WTC11 (cell line): ENCODE data around the gene MRTFB. TPM values are rescaled to one million over a fixed set of nuclear protein-coding genes. Genes with fewer than 3 reads are reported as not detected.

Source experiments
- ATAC-seq: fragments of 200-7000 bp; cut with Tn5 transposase; 2 replicates; pipeline ENCODE4 v1.10.0; 2021; ENCODE audit warnings: mild to moderate bottlenecking, moderate library complexity
- CTCF ChIA-PET: fragments of 300-600 bp; sonication (Branson Sonifier 250); formaldehyde crosslinking; loops from one replicate; lab custom pipeline; 2021; ENCODE audit warnings: antibody characterized with exemption; lab: Charles Lee
- POLR2A ChIA-PET: fragments of 350-600 bp; sonication (Branson Sonifier 250); formaldehyde crosslinking; loops from one replicate; lab custom pipeline; 2021; ENCODE audit warnings: antibody characterized with exemption; lab: Charles Lee
- DNase-seq: peaks from one replicate; pipeline ENCODE4 v3.0.0; 2021; ENCODE audit warnings: low spot score
- H3K27ac Mint-ChIP-seq: 2 replicates; pipeline ENCODE4 v1.8.0; 2021; ENCODE audit warnings: mixed read lengths
- H3K27me3 Mint-ChIP-seq: 2 replicates; pipeline ENCODE4 v1.8.0; 2021; ENCODE audit warnings: low read depth, mild to moderate bottlenecking, moderate library complexity, mixed read lengths
- H3K36me3 Mint-ChIP-seq: 2 replicates; pipeline ENCODE4 v1.8.0; 2021; ENCODE audit warnings: mixed read lengths
- H3K4me1 Mint-ChIP-seq: 2 replicates; pipeline ENCODE4 v1.8.0; 2022; ENCODE audit warnings: mixed read lengths
- H3K4me3 Mint-ChIP-seq: 2 replicates; pipeline ENCODE4 v1.8.0; 2021; ENCODE audit warnings: mild to moderate bottlenecking, moderate library complexity, mixed read lengths
- H3K9me3 Mint-ChIP-seq: 2 replicates; pipeline ENCODE4 v1.8.0; 2021; ENCODE audit warnings: mixed read lengths
- CREM ChIP-seq: sonication (generic); formaldehyde crosslinking; IDR thresholded peaks from 2 replicates; pipeline ENCODE4 v1.8.1; 2022; ENCODE audit warnings: mild to moderate bottlenecking, missing genetic modification reagents, moderate library complexity
- ESRRA ChIP-seq: sonication (generic); formaldehyde crosslinking; IDR thresholded peaks from 2 replicates; pipeline ENCODE4 v1.8.1; 2022; ENCODE audit warnings: mild to moderate bottlenecking, missing genetic modification reagents, borderline replicate concordance
- FOXK1 ChIP-seq: sonication (generic); formaldehyde crosslinking; IDR thresholded peaks from 2 replicates; pipeline ENCODE4 v1.8.0; 2022; ENCODE audit warnings: mild to moderate bottlenecking, moderate library complexity, missing genetic modification reagents
- JAZF1 ChIP-seq: fragments of 250-450 bp; sonication (Bioruptor Pico); IDR thresholded peaks from 2 replicates; pipeline ENCODE4 v1.9.0; 2021; ENCODE audit warnings: moderate library complexity, mild to moderate bottlenecking, inconsistent platforms
- KAT7 ChIP-seq: sonication (generic); formaldehyde crosslinking; IDR thresholded peaks from 2 replicates; pipeline ENCODE4 v1.8.1; 2023; ENCODE audit warnings: missing genetic modification reagents, mild to moderate bottlenecking, borderline replicate concordance
- NR3C1 ChIP-seq: sonication (generic); formaldehyde crosslinking; conservative IDR thresholded peaks from 2 replicates; pipeline ENCODE4 v1.8.1; 2023; ENCODE audit warnings: low read depth, mild to moderate bottlenecking, missing genetic modification reagents
- SP1 ChIP-seq: sonication (generic); formaldehyde crosslinking; conservative IDR thresholded peaks from 2 replicates; pipeline ENCODE4 v1.8.1; 2022; ENCODE audit warnings: missing genetic modification reagents
- TCF7 ChIP-seq: sonication (generic); formaldehyde crosslinking; IDR thresholded peaks from 2 replicates; pipeline ENCODE4 v1.8.0; 2022; ENCODE audit warnings: mild to moderate bottlenecking, low read depth, missing genetic modification reagents, moderate library complexity
- TEAD1 ChIP-seq: sonication (generic); formaldehyde crosslinking; IDR thresholded peaks from 2 replicates; pipeline ENCODE4 v1.8.0; 2022; ENCODE audit warnings: mild to moderate bottlenecking, missing genetic modification reagents
- ZNF423 ChIP-seq: fragments of 250-450 bp; sonication (Bioruptor Pico); IDR thresholded peaks from 2 replicates; pipeline ENCODE4 v2.1.2; 2022; ENCODE audit warnings: mild to moderate bottlenecking, moderate library complexity
- total RNA-seq: library from RNA; stranded (reverse); gene quantifications from 3 replicates; pipeline ENCODE4 v1.2.3, GENCODE V29; 2021
- TF ChIP-seq, protein P1 (sequence below): sonication (generic); formaldehyde crosslinking; IDR thresholded peaks from 2 replicates; pipeline ENCODE4 v1.8.1; 2023; ENCODE audit warnings: mild to moderate bottlenecking, missing genetic modification reagents, borderline replicate concordance
- TF ChIP-seq, protein P2 (sequence below): sonication (generic); formaldehyde crosslinking; IDR thresholded peaks from 2 replicates; pipeline ENCODE4 v1.8.0; 2022; ENCODE audit warnings: mild to moderate bottlenecking, missing genetic modification reagents
- TF ChIP-seq, protein P3 (sequence below): sonication (generic); formaldehyde crosslinking; IDR thresholded peaks from 2 replicates; pipeline ENCODE4 v1.8.1; 2022; ENCODE audit warnings: low read depth, missing genetic modification reagents, borderline replicate concordance
- TF ChIP-seq, protein P4 (sequence below): fragments of 250-450 bp; sonication (Bioruptor Pico); IDR thresholded peaks from 2 replicates; pipeline ENCODE4 v1.9.0; 2021; ENCODE audit warnings: mild to moderate bottlenecking, borderline replicate concordance
- TF ChIP-seq, protein P5 (sequence below): sonication (generic); formaldehyde crosslinking; IDR thresholded peaks from 2 replicates; pipeline ENCODE4 v1.8.1; 2023; ENCODE audit warnings: mild to moderate bottlenecking, missing genetic modification reagents, moderate library complexity
- TF ChIP-seq, protein P6 (sequence below): sonication (generic); formaldehyde crosslinking; IDR thresholded peaks from 2 replicates; pipeline ENCODE4 v1.8.1; 2023; ENCODE audit warnings: mild to moderate bottlenecking, missing genetic modification reagents
- TF ChIP-seq, protein P7 (sequence below): fragments of 250-450 bp; sonication (Bioruptor Pico); IDR thresholded peaks from 2 replicates; pipeline ENCODE4 v1.9.0; 2021; ENCODE audit warnings: mild to moderate bottlenecking
- TF ChIP-seq, protein P8 (sequence below): sonication (generic); formaldehyde crosslinking; conservative IDR thresholded peaks from 2 replicates; pipeline ENCODE4 v1.8.1; 2022; ENCODE audit warnings: mild to moderate bottlenecking, missing genetic modification reagents

Gene MRTFB
- total RNA-seq, 1 experiment from 2014 or later, result 30.8 TPM

DNA sequence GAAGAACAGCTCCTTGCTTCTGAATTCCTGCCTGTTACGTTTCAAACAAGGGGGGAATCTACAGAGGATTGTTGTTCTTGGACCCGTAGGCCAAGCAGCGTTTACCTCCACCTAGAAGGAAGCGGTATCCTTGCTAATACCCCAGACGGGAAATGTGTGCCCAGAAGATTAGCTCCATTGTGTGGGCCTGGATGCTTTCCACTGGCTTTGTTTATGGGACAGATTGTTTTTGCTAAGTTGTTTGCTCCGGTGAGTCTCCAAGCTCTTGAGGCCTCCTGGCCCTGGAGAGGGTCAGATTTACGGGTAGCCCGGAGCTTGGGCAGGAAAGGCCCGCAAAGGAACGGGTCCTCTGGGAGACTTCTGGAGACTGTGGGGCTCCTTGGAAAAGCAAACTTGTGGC is 28.4 kb upstream of the MRTFB start (continued):
- TF ChIP-seq, protein P1, sequence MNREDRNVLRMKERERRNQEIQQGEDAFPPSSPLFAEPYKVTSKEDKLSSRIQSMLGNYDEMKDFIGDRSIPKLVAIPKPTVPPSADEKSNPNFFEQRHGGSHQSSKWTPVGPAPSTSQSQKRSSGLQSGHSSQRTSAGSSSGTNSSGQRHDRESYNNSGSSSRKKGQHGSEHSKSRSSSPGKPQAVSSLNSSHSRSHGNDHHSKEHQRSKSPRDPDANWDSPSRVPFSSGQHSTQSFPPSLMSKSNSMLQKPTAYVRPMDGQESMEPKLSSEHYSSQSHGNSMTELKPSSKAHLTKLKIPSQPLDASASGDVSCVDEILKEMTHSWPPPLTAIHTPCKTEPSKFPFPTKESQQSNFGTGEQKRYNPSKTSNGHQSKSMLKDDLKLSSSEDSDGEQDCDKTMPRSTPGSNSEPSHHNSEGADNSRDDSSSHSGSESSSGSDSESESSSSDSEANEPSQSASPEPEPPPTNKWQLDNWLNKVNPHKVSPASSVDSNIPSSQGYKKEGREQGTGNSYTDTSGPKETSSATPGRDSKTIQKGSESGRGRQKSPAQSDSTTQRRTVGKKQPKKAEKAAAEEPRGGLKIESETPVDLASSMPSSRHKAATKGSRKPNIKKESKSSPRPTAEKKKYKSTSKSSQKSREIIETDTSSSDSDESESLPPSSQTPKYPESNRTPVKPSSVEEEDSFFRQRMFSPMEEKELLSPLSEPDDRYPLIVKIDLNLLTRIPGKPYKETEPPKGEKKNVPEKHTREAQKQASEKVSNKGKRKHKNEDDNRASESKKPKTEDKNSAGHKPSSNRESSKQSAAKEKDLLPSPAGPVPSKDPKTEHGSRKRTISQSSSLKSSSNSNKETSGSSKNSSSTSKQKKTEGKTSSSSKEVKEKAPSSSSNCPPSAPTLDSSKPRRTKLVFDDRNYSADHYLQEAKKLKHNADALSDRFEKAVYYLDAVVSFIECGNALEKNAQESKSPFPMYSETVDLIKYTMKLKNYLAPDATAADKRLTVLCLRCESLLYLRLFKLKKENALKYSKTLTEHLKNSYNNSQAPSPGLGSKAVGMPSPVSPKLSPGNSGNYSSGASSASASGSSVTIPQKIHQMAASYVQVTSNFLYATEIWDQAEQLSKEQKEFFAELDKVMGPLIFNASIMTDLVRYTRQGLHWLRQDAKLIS (CRISPR knock-in tag), result no peak
- TF ChIP-seq, protein P2, sequence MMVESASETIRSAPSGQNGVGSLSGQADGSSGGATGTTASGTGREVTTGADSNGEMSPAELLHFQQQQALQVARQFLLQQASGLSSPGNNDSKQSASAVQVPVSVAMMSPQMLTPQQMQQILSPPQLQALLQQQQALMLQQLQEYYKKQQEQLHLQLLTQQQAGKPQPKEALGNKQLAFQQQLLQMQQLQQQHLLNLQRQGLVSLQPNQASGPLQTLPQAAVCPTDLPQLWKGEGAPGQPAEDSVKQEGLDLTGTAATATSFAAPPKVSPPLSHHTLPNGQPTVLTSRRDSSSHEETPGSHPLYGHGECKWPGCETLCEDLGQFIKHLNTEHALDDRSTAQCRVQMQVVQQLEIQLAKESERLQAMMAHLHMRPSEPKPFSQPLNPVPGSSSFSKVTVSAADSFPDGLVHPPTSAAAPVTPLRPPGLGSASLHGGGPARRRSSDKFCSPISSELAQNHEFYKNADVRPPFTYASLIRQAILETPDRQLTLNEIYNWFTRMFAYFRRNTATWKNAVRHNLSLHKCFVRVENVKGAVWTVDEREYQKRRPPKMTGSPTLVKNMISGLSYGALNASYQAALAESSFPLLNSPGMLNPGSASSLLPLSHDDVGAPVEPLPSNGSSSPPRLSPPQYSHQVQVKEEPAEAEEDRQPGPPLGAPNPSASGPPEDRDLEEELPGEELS, result no peak

DNA sequence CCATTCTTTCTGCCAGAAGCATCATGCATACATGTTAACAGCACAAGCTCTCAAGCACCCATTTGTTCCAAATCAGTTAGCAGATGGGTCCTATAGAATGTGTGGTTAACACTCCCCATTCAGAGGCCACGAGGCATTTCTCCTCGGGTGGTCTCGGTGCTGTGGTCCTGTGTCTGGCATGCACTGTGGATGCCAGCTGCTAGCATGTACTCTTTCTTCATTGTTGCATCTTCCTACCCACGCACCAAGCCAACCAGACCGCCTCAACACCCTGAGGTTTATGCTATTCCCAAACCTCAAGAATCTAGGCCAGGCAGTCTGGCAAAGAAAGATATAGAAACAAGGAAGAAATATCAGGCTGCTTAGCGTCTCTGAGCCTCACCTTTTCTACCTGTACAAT is 27.8 kb upstream of the MRTFB start:
- H3K9me3 Mint-ChIP-seq, result peaks cover 10% of the 10 kb centered on the region
- CTCF ChIA-PET, result no interaction called here
- DNase-seq, result no peak
- H3K36me3 Mint-ChIP-seq, result no peaks in the 10 kb centered on the region
- TF ChIP-seq FOXK1, result no peak
- no peak for TF ChIP-seq KAT7 (CRISPR knock-in tag)
- no peak for TF ChIP-seq CREM
- no peak for TF ChIP-seq JAZF1 (CRISPR knock-in tag)
- TF ChIP-seq, protein P3, sequence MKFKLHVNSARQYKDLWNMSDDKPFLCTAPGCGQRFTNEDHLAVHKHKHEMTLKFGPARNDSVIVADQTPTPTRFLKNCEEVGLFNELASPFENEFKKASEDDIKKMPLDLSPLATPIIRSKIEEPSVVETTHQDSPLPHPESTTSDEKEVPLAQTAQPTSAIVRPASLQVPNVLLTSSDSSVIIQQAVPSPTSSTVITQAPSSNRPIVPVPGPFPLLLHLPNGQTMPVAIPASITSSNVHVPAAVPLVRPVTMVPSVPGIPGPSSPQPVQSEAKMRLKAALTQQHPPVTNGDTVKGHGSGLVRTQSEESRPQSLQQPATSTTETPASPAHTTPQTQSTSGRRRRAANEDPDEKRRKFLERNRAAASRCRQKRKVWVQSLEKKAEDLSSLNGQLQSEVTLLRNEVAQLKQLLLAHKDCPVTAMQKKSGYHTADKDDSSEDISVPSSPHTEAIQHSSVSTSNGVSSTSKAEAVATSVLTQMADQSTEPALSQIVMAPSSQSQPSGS (CRISPR knock-in tag), result no peak
- no peak for TF ChIP-seq SP1 (CRISPR knock-in tag)
- TF ChIP-seq, protein P4, sequence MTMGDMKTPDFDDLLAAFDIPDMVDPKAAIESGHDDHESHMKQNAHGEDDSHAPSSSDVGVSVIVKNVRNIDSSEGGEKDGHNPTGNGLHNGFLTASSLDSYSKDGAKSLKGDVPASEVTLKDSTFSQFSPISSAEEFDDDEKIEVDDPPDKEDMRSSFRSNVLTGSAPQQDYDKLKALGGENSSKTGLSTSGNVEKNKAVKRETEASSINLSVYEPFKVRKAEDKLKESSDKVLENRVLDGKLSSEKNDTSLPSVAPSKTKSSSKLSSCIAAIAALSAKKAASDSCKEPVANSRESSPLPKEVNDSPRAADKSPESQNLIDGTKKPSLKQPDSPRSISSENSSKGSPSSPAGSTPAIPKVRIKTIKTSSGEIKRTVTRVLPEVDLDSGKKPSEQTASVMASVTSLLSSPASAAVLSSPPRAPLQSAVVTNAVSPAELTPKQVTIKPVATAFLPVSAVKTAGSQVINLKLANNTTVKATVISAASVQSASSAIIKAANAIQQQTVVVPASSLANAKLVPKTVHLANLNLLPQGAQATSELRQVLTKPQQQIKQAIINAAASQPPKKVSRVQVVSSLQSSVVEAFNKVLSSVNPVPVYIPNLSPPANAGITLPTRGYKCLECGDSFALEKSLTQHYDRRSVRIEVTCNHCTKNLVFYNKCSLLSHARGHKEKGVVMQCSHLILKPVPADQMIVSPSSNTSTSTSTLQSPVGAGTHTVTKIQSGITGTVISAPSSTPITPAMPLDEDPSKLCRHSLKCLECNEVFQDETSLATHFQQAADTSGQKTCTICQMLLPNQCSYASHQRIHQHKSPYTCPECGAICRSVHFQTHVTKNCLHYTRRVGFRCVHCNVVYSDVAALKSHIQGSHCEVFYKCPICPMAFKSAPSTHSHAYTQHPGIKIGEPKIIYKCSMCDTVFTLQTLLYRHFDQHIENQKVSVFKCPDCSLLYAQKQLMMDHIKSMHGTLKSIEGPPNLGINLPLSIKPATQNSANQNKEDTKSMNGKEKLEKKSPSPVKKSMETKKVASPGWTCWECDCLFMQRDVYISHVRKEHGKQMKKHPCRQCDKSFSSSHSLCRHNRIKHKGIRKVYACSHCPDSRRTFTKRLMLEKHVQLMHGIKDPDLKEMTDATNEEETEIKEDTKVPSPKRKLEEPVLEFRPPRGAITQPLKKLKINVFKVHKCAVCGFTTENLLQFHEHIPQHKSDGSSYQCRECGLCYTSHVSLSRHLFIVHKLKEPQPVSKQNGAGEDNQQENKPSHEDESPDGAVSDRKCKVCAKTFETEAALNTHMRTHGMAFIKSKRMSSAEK (CRISPR knock-in tag), result no peak
- TF ChIP-seq, protein P5, sequence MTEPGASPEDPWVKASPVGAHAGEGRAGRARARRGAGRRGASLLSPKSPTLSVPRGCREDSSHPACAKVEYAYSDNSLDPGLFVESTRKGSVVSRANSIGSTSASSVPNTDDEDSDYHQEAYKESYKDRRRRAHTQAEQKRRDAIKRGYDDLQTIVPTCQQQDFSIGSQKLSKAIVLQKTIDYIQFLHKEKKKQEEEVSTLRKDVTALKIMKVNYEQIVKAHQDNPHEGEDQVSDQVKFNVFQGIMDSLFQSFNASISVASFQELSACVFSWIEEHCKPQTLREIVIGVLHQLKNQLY (CRISPR knock-in tag), result no peak
- TF ChIP-seq TEAD1, result no peak
- TF ChIP-seq, all 79 proteins: peak for 0
- Mint-ChIP-seq H3K4me1 (no peaks in the 10 kb centered on the region), H3K4me3 (no peak overlapping the region), H3K27ac (no peak overlapping the region), H3K27me3 (no peaks in the 10 kb centered on the region)
- POLR2A ChIA-PET, result no interaction called here
- ATAC-seq, result no peak

DNA sequence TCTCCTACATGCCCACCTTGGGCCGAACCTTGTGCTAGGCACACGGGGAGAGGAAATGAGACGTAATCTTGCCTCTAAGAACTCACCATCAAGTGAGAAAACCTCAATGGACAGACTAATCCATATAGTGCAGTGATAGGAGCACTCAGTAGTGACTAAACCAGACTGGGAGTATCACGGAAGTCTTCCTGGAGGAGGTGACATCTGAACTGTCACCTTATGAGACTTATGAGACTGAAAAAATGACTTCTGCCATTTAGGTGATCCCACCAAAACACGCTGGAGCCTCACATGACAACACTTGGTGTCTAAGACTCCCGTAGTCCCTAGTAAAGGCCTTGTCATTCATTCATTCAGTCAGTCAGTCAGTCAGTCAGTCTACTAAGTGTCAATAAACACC is 27.3 kb upstream of the MRTFB start:
- CTCF ChIA-PET, result no interaction called here
- H3K36me3 Mint-ChIP-seq, result no peaks in the 10 kb centered on the region
- H3K4me3 Mint-ChIP-seq, result no peak overlapping the region
- H3K4me1 Mint-ChIP-seq, result no peaks in the 10 kb centered on the region
- POLR2A ChIA-PET, result interaction anchor here (0.5 kb wide), 1 partner anchor 17 kb away, joined by 4 read pairs; no protein-coding TSS in a partner anchor
- no peak for DNase-seq
- ATAC-seq, result no peak
- peaks cover 5% of the 10 kb centered on the region for H3K9me3 Mint-ChIP-seq
- H3K27ac Mint-ChIP-seq, result no peak overlapping the region
- H3K27me3 Mint-ChIP-seq, result no peaks in the 10 kb centered on the region
- TF ChIP-seq TCF7 (no peak), NR3C1 (CRISPR knock-in tag) (no peak), ESRRA (no peak), ZNF423 (CRISPR knock-in tag) (no peak), KAT7 (CRISPR knock-in tag) (no peak)
- TF ChIP-seq, protein P6, sequence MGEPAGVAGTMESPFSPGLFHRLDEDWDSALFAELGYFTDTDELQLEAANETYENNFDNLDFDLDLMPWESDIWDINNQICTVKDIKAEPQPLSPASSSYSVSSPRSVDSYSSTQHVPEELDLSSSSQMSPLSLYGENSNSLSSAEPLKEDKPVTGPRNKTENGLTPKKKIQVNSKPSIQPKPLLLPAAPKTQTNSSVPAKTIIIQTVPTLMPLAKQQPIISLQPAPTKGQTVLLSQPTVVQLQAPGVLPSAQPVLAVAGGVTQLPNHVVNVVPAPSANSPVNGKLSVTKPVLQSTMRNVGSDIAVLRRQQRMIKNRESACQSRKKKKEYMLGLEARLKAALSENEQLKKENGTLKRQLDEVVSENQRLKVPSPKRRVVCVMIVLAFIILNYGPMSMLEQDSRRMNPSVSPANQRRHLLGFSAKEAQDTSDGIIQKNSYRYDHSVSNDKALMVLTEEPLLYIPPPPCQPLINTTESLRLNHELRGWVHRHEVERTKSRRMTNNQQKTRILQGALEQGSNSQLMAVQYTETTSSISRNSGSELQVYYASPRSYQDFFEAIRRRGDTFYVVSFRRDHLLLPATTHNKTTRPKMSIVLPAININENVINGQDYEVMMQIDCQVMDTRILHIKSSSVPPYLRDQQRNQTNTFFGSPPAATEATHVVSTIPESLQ (CRISPR knock-in tag), result no peak
- TF ChIP-seq, protein P7, sequence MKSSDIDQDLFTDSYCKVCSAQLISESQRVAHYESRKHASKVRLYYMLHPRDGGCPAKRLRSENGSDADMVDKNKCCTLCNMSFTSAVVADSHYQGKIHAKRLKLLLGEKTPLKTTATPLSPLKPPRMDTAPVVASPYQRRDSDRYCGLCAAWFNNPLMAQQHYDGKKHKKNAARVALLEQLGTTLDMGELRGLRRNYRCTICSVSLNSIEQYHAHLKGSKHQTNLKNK (CRISPR knock-in tag), result no peak
- TF ChIP-seq, protein P8, sequence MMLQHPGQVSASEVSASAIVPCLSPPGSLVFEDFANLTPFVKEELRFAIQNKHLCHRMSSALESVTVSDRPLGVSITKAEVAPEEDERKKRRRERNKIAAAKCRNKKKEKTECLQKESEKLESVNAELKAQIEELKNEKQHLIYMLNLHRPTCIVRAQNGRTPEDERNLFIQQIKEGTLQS (CRISPR knock-in tag), result no peak
